ENCODE results near the gene CAMK2N2.

Gene CAMK2N2

DNA sequence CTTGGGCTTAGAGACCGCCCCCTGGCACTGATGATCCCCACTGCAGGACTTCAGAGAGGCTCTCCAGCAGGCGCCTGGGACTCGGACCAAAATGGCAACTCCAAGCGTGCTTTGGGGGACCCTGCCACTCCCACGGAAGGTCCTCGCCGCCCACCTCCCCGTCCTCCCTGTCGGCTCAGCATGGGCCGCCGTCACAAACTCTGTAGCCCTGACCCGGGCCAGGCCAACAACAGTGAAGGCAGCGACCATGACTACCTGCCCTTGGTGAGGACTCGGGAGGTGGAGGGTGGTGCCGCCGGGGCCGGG is 20.3 kb downstream of the CAMK2N2 start:
- Histone ChIP-seq H3K27me3 (ENCODE audit: control insufficient read depth in 5 of 5, insufficient read depth in 4 of 5, low read length in 5 of 5) (peaks cover 3 to 8% (median 7%) of the 10 kb centered on the region in 5 donors), H3K9ac (ENCODE audit: low read length in 5 of 5) (no peak overlapping the region), H3K27ac (ENCODE audit: low read depth, low read length) (no peak overlapping the region), H3K4me3 (ENCODE audit: low read depth in 1 of 5, low read length in 5 of 5) (no peak overlapping the region), H3K9me3 (ENCODE audit: control insufficient read depth in 5 of 5, low read length in 5 of 5) (no peaks in the 10 kb centered on the region), H3K36me3 (ENCODE audit: control insufficient read depth in 5 of 5, insufficient read depth in 5 of 5, low read length in 5 of 5) (peaks cover 3 to 41% (median 37%) of the 10 kb centered on the region in 5 donors), H3K4me1 (ENCODE audit: control insufficient read depth in 5 of 5, insufficient read depth in 5 of 5, low read length in 5 of 5) (peaks cover 0 to 9% (median 3%) of the 10 kb centered on the region in 5 donors)

DNA sequence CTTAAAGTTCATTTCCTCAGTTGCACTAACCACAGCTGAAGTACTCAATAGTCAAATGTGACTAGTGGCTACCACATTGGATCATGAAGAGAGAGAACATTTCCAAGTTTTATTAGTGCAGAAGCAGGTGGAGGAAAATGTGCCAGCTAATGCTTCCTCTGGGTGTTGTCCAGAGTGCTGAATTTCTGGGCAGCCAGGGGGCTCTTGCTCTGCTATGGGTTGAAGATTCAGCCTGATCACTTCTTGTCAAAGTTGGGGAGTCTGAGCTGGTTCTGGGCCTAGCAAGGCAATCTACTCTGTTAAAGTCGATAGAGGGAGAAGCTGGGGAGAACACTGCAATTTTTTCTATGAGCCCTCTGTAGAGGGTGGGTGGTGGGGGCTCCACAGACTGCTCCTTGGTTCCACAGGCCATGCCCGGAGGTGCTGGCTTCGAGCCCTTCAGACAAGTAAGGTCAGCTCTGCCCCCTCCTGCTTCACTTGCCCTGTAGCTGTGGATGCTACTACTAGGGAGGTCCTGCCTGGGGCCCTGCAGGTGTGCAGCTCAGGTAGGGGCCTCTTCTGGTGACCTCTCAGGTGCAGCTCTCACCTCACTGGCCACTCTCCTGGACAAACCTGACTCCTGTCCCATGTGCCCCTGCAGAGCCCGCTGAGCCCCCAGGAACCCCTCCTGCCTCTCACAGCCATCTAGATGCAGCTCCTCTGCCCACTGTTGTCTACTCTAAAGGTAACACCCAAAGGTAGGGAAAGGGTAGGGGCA is 20.8 kb downstream of the CAMK2N2 start:
- H3K4me3 ChIP-seq (ENCODE audit: low read depth in 1 of 5, low read length in 5 of 5) = no peak overlapping the region
- no peak overlapping the region for H3K27ac ChIP-seq (ENCODE audit: low read depth, low read length)
- H3K36me3 ChIP-seq (ENCODE audit: control insufficient read depth in 5 of 5, insufficient read depth in 5 of 5, low read length in 5 of 5) = peaks cover 3 to 39% (median 35%) of the 10 kb centered on the region in 5 donors
- H3K9me3 ChIP-seq (ENCODE audit: control insufficient read depth in 5 of 5, low read length in 5 of 5) = no peaks in the 10 kb centered on the region
- no peak overlapping the region for H3K9ac ChIP-seq (ENCODE audit: low read length in 5 of 5)
- H3K4me1 ChIP-seq (ENCODE audit: control insufficient read depth in 5 of 5, insufficient read depth in 5 of 5, low read length in 5 of 5) = peaks cover 0 to 9% (median 3%) of the 10 kb centered on the region in 5 donors
- H3K27me3 ChIP-seq (ENCODE audit: control insufficient read depth in 5 of 5, insufficient read depth in 4 of 5, low read length in 5 of 5) = peaks cover 3 to 8% (median 7%) of the 10 kb centered on the region in 5 donors

DNA sequence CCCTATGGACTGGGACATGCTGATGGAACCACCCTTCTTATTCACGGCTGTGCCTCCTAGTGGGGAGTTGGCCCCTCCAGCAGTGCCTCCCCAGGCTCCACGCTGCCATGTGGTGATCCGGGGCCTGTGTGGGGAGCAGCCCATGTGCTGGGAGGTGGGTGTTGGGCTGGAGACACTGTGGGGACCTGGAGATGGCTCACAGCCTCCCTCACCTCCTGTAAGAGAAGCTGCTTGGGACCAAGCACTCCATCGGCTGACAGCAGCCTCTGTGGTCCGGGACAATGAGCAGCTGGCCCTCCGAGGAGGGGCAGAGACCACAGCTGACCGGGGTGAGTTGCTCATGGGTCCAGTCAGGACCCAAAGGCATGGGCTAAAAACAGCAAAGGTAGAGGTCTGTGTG is 21.6 kb downstream of the CAMK2N2 start:
- Histone ChIP-seq H3K4me3 (ENCODE audit: low read depth in 1 of 5, low read length in 5 of 5) (no peak overlapping the region), H3K9ac (ENCODE audit: low read length in 5 of 5) (no peak overlapping the region), H3K27ac (ENCODE audit: low read depth, low read length) (no peak overlapping the region), H3K4me1 (ENCODE audit: control insufficient read depth in 5 of 5, insufficient read depth in 5 of 5, low read length in 5 of 5) (peaks cover 0 to 9% (median 3%) of the 10 kb centered on the region in 5 donors), H3K36me3 (ENCODE audit: control insufficient read depth in 5 of 5, insufficient read depth in 5 of 5, low read length in 5 of 5) (peaks cover 3 to 30% (median 27%) of the 10 kb centered on the region in 5 donors), H3K27me3 (ENCODE audit: control insufficient read depth in 5 of 5, insufficient read depth in 4 of 5, low read length in 5 of 5) (peaks cover 3 to 8% (median 7%) of the 10 kb centered on the region in 5 donors), H3K9me3 (ENCODE audit: control insufficient read depth in 5 of 5, low read length in 5 of 5) (no peaks in the 10 kb centered on the region)

DNA sequence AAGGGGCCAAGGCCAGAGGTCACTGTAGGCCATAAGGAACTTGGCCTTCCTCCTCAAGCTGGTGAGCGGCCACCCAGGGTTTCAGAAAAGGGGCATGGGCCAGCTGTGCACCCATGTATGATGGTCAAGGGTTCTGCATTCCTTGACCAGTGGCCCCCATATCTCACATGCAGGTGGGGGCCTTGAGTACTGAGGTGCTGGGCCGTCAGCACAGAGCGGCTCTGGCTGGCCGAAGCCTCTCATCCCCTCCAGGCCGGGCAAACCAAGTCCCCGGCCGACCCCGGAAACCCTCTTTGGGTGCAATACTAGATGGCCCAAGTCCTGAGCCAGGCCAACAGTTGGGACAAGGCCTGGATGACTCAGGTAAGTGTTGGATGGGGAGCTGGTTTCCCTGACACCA is 22.1 kb downstream of the CAMK2N2 start:
- peaks cover 3 to 13% (median 11%) of the 10 kb centered on the region in 5 donors for H3K27me3 ChIP-seq (ENCODE audit: control insufficient read depth in 5 of 5, insufficient read depth in 4 of 5, low read length in 5 of 5)
- no peak overlapping the region for H3K4me3 ChIP-seq (ENCODE audit: low read depth in 1 of 5, low read length in 5 of 5)
- H3K9ac ChIP-seq (ENCODE audit: low read length in 5 of 5) = no peak overlapping the region
- peaks cover 3 to 25% (median 22%) of the 10 kb centered on the region in 5 donors for H3K36me3 ChIP-seq (ENCODE audit: control insufficient read depth in 5 of 5, insufficient read depth in 5 of 5, low read length in 5 of 5)
- no peak overlapping the region for H3K27ac ChIP-seq (ENCODE audit: low read depth, low read length)
- H3K4me1 ChIP-seq (ENCODE audit: control insufficient read depth in 5 of 5, insufficient read depth in 5 of 5, low read length in 5 of 5) = peaks cover 0 to 9% (median 3%) of the 10 kb centered on the region in 5 donors
- no peaks in the 10 kb centered on the region for H3K9me3 ChIP-seq (ENCODE audit: control insufficient read depth in 5 of 5, low read length in 5 of 5)

DNA sequence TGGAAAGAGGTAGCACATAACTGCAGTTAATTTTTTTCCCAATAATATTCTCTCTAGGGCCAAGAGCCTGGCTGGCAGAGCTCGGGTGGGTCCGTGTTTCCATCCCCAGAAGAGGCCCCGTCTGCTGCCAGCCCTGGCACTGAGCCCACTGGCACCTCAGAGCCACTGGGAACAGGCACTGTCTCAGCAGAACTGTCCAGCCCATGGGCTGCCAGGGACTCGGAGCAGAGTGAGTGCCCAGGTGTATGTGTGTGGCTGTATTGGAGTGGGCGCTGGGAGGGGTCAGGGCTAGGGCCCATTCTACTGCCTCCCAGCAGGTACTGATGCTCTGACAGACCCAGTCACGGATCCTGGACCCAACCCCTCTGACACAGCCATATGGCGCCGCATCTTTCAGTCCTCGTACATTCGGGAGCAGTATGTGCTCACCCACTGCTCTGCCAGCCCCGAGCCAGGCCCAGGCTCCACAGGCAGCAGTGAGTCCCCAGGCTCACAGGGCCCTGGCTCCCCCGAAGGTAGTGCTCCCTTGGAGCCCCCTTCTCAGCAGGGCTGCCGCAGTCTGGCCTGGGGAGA is 23.0 kb downstream of the CAMK2N2 start:
- Histone ChIP-seq H3K9ac (ENCODE audit: low read length in 5 of 5) (no peak overlapping the region), H3K9me3 (ENCODE audit: control insufficient read depth in 5 of 5, low read length in 5 of 5) (no peaks in the 10 kb centered on the region), H3K27me3 (ENCODE audit: control insufficient read depth in 5 of 5, insufficient read depth in 4 of 5, low read length in 5 of 5) (peaks cover 3 to 19% (median 17%) of the 10 kb centered on the region in 5 donors), H3K4me1 (ENCODE audit: control insufficient read depth in 5 of 5, insufficient read depth in 5 of 5, low read length in 5 of 5) (peaks cover 0 to 9% (median 3%) of the 10 kb centered on the region in 5 donors), H3K36me3 (ENCODE audit: control insufficient read depth in 5 of 5, insufficient read depth in 5 of 5, low read length in 5 of 5) (peaks cover 3 to 16% (median 13%) of the 10 kb centered on the region in 5 donors), H3K27ac (ENCODE audit: low read depth, low read length) (no peak overlapping the region), H3K4me3 (ENCODE audit: low read depth in 1 of 5, low read length in 5 of 5) (no peak overlapping the region)

DNA sequence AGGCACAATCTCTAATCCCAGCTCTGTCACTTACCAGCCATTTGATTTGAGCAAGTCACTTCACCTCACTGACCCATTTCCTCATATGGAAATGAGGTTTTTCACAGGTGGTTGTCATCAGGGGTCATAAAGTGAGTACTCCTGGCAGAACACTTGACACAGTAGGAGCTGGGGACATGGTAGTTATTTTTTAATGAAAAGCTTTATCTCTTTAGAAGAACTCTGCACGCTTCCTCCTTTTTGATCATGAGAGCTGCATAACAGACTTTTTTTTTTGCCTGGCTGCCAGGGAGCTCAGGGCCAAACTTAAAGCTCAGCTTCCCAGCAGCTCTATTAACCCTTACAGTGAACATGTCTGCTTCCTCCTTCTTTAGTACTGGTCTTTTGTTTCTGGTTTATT is 23.5 kb downstream of the CAMK2N2 start:
- H3K9ac ChIP-seq (ENCODE audit: low read length in 5 of 5) = no peak overlapping the region
- H3K27me3 ChIP-seq (ENCODE audit: control insufficient read depth in 5 of 5, insufficient read depth in 4 of 5, low read length in 5 of 5) = peaks cover 3 to 25% (median 17%) of the 10 kb centered on the region in 5 donors
- H3K9me3 ChIP-seq (ENCODE audit: control insufficient read depth in 5 of 5, low read length in 5 of 5) = no peaks in the 10 kb centered on the region
- peaks cover 0 to 11% (median 8%) of the 10 kb centered on the region in 5 donors for H3K36me3 ChIP-seq (ENCODE audit: control insufficient read depth in 5 of 5, insufficient read depth in 5 of 5, low read length in 5 of 5)
- no peak overlapping the region for H3K27ac ChIP-seq (ENCODE audit: low read depth, low read length)
- H3K4me1 ChIP-seq (ENCODE audit: control insufficient read depth in 5 of 5, insufficient read depth in 5 of 5, low read length in 5 of 5) = peaks cover 0 to 9% (median 3%) of the 10 kb centered on the region in 5 donors
- no peak overlapping the region for H3K4me3 ChIP-seq (ENCODE audit: low read depth in 1 of 5, low read length in 5 of 5)

DNA sequence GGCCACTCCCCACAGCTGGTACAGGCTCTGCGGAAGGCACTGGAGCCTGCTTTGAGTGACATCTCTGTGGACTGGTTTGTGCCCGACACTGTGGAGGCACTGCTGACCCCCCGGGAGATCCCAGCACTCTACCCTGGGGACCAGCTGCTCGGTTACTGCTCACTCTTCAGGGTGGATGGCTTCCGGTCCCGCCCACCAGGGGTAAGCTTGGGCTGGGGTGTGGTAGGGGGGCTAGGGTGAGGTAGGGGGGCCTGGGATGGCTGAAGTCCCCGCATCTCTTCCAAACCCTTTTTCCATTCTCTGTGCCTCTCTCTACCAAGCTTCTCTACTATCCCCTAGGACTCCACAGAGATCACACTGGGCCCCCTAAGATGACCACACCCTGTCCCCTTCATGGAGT is 24.1 kb downstream of the CAMK2N2 start:
- Histone ChIP-seq H3K4me3 (ENCODE audit: low read depth in 1 of 5, low read length in 5 of 5) (no peak overlapping the region), H3K4me1 (ENCODE audit: control insufficient read depth in 5 of 5, insufficient read depth in 5 of 5, low read length in 5 of 5) (peaks cover 0 to 9% (median 3%) of the 10 kb centered on the region in 5 donors), H3K36me3 (ENCODE audit: control insufficient read depth in 5 of 5, insufficient read depth in 5 of 5, low read length in 5 of 5) (peaks cover 0 to 5% (median 2%) of the 10 kb centered on the region in 5 donors), H3K9ac (ENCODE audit: low read length in 5 of 5) (no peak overlapping the region), H3K27me3 (ENCODE audit: control insufficient read depth in 5 of 5, insufficient read depth in 4 of 5, low read length in 5 of 5) (peaks cover 3 to 29% (median 22%) of the 10 kb centered on the region in 5 donors), H3K9me3 (ENCODE audit: control insufficient read depth in 5 of 5, low read length in 5 of 5) (no peaks in the 10 kb centered on the region), H3K27ac (ENCODE audit: low read depth, low read length) (no peak overlapping the region)

DNA sequence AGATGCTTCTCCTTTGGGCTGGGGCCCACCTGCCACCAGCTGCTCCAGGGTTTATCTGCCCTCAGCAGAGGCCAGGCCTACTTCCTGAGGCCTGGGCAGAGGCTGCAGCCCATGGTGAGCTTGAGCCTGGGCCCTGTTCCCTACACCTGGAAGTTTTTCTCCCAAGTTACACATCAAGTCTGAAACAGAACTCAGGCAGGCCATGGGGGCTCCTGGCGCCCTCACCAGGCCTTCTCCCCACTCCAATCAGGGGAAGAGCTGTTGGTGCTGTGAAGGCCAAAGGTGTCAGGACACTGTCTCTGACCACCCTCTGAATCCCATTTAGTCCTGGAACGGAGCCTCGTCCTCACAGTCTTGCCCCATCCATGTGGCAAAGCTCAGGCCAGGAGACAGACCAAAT is 24.7 kb downstream of the CAMK2N2 start:
- Histone ChIP-seq H3K27ac (ENCODE audit: low read depth, low read length) (no peak overlapping the region), H3K27me3 (ENCODE audit: control insufficient read depth in 5 of 5, insufficient read depth in 4 of 5, low read length in 5 of 5) (peaks cover 6 to 35% (median 27%) of the 10 kb centered on the region in 5 donors), H3K36me3 (ENCODE audit: control insufficient read depth in 5 of 5, insufficient read depth in 5 of 5, low read length in 5 of 5) (no peaks in the 10 kb centered on the region), H3K4me1 (ENCODE audit: control insufficient read depth in 5 of 5, insufficient read depth in 5 of 5, low read length in 5 of 5) (peaks cover 0 to 5% (median 3%) of the 10 kb centered on the region in 5 donors), H3K9ac (ENCODE audit: low read length in 5 of 5) (no peak overlapping the region), H3K9me3 (ENCODE audit: control insufficient read depth in 5 of 5, low read length in 5 of 5) (no peaks in the 10 kb centered on the region), H3K4me3 (ENCODE audit: low read depth in 1 of 5, low read length in 5 of 5) (no peak overlapping the region)

DNA sequence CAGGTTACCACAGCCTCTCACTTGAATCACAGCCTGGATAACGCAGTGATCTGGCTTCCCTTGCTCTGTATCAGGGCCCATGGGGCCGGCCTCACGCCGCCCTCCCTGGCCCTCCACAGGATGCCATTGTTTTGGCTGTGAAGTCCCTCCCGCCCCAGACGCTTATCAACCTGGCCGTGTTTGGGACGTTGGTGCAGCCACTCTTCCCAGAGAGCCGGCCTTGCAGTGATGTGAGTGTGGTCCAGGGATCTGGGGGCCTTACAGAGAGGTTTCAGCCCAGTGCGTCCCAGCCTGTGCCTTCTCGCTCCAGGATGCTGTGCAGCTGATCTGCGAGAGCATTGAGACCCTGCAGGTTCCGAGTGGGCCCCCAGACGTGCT is 25.3 kb downstream of the CAMK2N2 start:
- H3K4me3 ChIP-seq (ENCODE audit: low read depth in 1 of 5, low read length in 5 of 5) = no peak overlapping the region
- peaks cover 11 to 41% (median 33%) of the 10 kb centered on the region in 5 donors for H3K27me3 ChIP-seq (ENCODE audit: control insufficient read depth in 5 of 5, insufficient read depth in 4 of 5, low read length in 5 of 5)
- no peaks in the 10 kb centered on the region for H3K9me3 ChIP-seq (ENCODE audit: control insufficient read depth in 5 of 5, low read length in 5 of 5)
- no peak overlapping the region for H3K27ac ChIP-seq (ENCODE audit: low read depth, low read length)
- no peak overlapping the region for H3K9ac ChIP-seq (ENCODE audit: low read length in 5 of 5)
- peaks cover 0 to under 1% (median 0%) of the 10 kb centered on the region in 5 donors for H3K4me1 ChIP-seq (ENCODE audit: control insufficient read depth in 5 of 5, insufficient read depth in 5 of 5, low read length in 5 of 5)
- no peaks in the 10 kb centered on the region for H3K36me3 ChIP-seq (ENCODE audit: control insufficient read depth in 5 of 5, insufficient read depth in 5 of 5, low read length in 5 of 5)

DNA sequence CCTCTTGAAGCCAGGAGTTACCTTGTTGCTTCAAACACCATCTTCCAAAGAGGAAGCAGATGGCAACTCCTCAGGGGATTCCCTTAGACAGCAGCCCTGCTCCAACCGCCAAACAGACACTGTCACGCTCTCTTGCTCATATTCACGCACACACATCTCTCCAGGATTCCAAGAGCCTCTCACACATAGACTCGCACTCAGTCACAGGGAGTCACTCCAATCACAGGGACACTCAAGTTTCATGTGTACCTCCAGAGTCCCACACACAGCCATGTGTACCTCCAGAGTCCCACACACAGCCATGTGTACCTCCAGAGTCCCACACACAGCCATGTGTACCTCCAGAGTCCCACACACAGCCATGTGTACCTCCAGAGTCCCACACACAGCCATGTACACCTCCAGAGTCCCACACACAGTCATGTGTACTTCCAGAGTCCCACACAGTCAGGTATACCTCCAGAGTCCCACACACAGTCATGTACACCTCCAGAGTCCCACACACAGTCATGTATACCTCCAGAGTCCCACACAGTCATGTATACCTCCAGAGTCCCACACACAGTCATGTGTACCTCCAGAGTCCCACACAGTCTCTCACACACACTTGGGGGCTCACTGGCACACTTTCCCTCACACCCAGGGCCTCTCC is 25.8 kb downstream of the CAMK2N2 start:
- Histone ChIP-seq H3K4me1 (ENCODE audit: control insufficient read depth in 5 of 5, insufficient read depth in 5 of 5, low read length in 5 of 5) (peaks cover 0 to 5% (median 0%) of the 10 kb centered on the region in 5 donors), H3K27ac (ENCODE audit: low read depth, low read length) (no peak overlapping the region), H3K4me3 (ENCODE audit: low read depth in 1 of 5, low read length in 5 of 5) (no peak overlapping the region), H3K27me3 (ENCODE audit: control insufficient read depth in 5 of 5, insufficient read depth in 4 of 5, low read length in 5 of 5) (peaks cover 16 to 46% (median 39%) of the 10 kb centered on the region in 5 donors), H3K9ac (ENCODE audit: low read length in 5 of 5) (no peak overlapping the region), H3K36me3 (ENCODE audit: control insufficient read depth in 5 of 5, insufficient read depth in 5 of 5, low read length in 5 of 5) (no peaks in the 10 kb centered on the region), H3K9me3 (ENCODE audit: control insufficient read depth in 5 of 5, low read length in 5 of 5) (no peaks in the 10 kb centered on the region)

All from subcutaneous abdominal adipose tissue (tissue), 5 donors.